Progenitor cell of endocrine pancreas (in vitro differentiated cells): ENCODE data around the gene PCAT7. TPM values are rescaled to one million over a fixed set of nuclear protein-coding genes. Genes with fewer than 3 reads are reported as not detected.
"Not testable (repeated sequence)": the region's sequence is repeated elsewhere in the genome, so short reads cannot be mapped to it uniquely, and the experiment has no call there.

Experiments
- DNase-seq: peaks from one replicate; pipeline ENCODE4 v3.0.0; 2021; ENCODE audit warnings: low spot score; ENCODE audit not compliant: unreplicated experiment
- H3K27ac Mint-ChIP-seq: 2 replicates; pipeline ENCODE4 v1.8.0; 2021; ENCODE audit warnings: mild to moderate bottlenecking, moderate library complexity, mixed read lengths
- H3K27me3 Mint-ChIP-seq: 2 replicates; pipeline ENCODE4 v1.8.0; 2021; ENCODE audit warnings: mixed read lengths
- H3K36me3 Mint-ChIP-seq: 2 replicates; pipeline ENCODE4 v1.8.0; 2022; ENCODE audit warnings: mixed read lengths; ENCODE audit not compliant: insufficient read depth
- H3K4me1 Mint-ChIP-seq: 2 replicates; pipeline ENCODE4 v1.8.0; 2021; ENCODE audit warnings: low read depth, mixed read lengths
- H3K4me3 Mint-ChIP-seq: 2 replicates; pipeline ENCODE4 v1.8.0; 2021; ENCODE audit warnings: low read depth, mild to moderate bottlenecking, moderate library complexity, mixed read lengths
- H3K9me3 Mint-ChIP-seq: 2 replicates; pipeline ENCODE4 v1.8.0; 2021; ENCODE audit warnings: low read depth, mixed read lengths
- total RNA-seq: library from RNA; stranded (reverse); gene quantifications from 2 replicates; pipeline ENCODE4 v1.2.1, GENCODE V29; 2021
- TF ChIP-seq, protein P1 (sequence below): fragments of 200-600 bp; sonication (generic); IDR thresholded peaks from one replicate; pipeline ENCODE4 v1.5.0; 2021; ENCODE audit warnings: antibody characterized with exemption, mild to moderate bottlenecking; ENCODE audit not compliant: unreplicated experiment

PCAT7 gene
- total RNA-seq, 1 donor from 2014 or later, result 13.1 TPM

DNA sequence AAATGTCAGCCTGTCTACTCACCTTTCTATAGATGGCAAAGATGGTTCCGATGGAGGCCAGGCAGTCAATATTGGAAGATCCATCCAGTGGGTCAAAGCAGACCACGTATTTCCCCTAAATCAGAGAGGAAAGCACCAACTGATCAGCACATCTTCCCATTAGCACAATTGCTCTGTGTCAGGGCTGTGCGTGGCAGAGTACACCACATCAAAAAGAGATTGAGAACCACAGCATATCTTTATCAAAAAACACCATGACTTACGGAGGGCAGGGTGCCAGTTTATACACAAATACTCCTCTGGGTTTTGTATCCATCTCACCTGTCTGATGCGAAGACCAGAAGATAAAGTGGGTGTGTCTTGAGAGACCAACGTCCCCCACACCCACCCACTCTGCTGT lies 29.7 kb downstream of the PCAT7 start:
- Mint-ChIP-seq H3K27ac (no peak overlapping the region), H3K9me3 (no peaks in the 10 kb centered on the region)
- TF ChIP-seq, protein P1, sequence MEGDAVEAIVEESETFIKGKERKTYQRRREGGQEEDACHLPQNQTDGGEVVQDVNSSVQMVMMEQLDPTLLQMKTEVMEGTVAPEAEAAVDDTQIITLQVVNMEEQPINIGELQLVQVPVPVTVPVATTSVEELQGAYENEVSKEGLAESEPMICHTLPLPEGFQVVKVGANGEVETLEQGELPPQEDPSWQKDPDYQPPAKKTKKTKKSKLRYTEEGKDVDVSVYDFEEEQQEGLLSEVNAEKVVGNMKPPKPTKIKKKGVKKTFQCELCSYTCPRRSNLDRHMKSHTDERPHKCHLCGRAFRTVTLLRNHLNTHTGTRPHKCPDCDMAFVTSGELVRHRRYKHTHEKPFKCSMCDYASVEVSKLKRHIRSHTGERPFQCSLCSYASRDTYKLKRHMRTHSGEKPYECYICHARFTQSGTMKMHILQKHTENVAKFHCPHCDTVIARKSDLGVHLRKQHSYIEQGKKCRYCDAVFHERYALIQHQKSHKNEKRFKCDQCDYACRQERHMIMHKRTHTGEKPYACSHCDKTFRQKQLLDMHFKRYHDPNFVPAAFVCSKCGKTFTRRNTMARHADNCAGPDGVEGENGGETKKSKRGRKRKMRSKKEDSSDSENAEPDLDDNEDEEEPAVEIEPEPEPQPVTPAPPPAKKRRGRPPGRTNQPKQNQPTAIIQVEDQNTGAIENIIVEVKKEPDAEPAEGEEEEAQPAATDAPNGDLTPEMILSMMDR, result no peak

DNA sequence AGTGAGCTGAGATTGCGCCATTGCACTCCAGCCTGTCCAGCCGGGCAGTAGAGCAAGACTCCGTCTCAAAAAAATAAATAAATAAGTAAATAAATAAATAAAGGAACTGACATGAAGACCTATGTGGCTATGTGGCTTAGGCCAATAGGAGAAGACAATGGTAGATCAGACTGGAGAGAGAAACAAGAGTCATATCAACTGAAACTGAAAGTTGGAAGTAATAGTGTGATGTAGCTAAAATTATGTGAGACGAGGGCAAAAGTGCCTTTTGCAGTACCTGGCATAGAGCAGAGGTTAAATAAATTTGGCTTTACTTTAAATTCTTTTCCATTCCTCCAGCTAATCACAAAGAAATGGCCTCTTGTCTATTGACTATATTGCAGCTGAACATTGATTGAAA lies 31.4 kb downstream of the PCAT7 start:
- peaks cover 12% of the 10 kb centered on the region for H3K27me3 Mint-ChIP-seq
- H3K9me3 Mint-ChIP-seq, result no peaks in the 10 kb centered on the region
- DNase-seq, result no peak
- H3K4me1 Mint-ChIP-seq, result no peaks in the 10 kb centered on the region
- no peaks in the 10 kb centered on the region for H3K36me3 Mint-ChIP-seq
- H3K27ac Mint-ChIP-seq, result no peak overlapping the region
- TF ChIP-seq, protein P1, result no peak
- no peak overlapping the region for H3K4me3 Mint-ChIP-seq

More for the DNA sequence above, 29.7 kb downstream of the PCAT7 start:
- H3K27me3 Mint-ChIP-seq, result peaks cover 12% of the 10 kb centered on the region
- H3K4me1 Mint-ChIP-seq, result no peaks in the 10 kb centered on the region
- DNase-seq, result no peak
- no peaks in the 10 kb centered on the region for H3K36me3 Mint-ChIP-seq
- H3K4me3 Mint-ChIP-seq, result no peak overlapping the region

DNA sequence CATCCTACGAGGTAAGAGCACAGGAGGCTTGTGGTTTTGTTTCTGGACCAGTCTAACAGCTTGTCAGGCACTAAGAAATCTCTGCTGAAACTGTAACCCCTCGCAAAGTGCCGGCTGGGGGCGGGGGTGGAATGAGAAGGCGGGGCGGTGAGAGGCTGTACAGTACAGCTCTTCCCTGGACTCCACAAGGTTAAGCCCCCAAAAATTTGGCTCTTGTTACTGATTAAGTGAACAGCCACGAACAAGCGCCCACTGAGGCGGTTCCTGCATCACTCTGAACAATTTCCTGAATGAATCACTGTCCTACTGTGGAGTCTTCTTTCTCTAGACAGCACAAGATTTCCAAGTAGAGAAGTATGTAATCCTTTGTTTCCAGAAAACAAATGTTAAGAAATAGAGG lies 31.9 kb downstream of the PCAT7 start:
- Mint-ChIP-seq H3K4me1 (no peaks in the 10 kb centered on the region), H3K36me3 (no peaks in the 10 kb centered on the region), H3K27ac (no peak overlapping the region), H3K9me3 (no peaks in the 10 kb centered on the region), H3K27me3 (peaks cover 12% of the 10 kb centered on the region), H3K4me3 (no peak overlapping the region)
- TF ChIP-seq, protein P1, result no peak
- no peak for DNase-seq

DNA sequence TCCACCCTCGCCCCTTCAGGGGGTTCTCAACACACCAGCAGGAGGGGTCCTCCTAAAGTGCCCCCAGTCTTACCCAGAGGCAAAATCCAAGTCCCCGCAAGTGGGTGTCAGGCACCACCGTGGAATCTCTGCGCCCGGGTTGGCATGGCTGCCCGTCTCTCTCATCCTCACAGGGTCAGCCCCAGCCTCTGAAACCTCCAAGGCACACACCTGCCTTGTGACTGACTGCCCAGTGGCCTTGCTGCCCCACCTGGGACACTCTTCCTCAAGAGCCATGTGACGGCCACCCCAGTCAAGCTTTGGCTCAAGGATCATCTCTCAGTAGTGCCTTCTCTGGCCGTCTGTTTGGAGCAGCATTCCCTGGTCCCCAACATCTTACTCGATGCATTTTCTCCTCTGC lies 33.8 kb downstream of the PCAT7 start:
- Mint-ChIP-seq H3K27me3 (peaks cover 16% of the 10 kb centered on the region), H3K4me3 (no peak overlapping the region), H3K36me3 (no peaks in the 10 kb centered on the region), H3K27ac (no peak overlapping the region), H3K9me3 (no peaks in the 10 kb centered on the region), H3K4me1 (no peaks in the 10 kb centered on the region)
- TF ChIP-seq, protein P1, result no peak
- DNase-seq, result no peak

DNA sequence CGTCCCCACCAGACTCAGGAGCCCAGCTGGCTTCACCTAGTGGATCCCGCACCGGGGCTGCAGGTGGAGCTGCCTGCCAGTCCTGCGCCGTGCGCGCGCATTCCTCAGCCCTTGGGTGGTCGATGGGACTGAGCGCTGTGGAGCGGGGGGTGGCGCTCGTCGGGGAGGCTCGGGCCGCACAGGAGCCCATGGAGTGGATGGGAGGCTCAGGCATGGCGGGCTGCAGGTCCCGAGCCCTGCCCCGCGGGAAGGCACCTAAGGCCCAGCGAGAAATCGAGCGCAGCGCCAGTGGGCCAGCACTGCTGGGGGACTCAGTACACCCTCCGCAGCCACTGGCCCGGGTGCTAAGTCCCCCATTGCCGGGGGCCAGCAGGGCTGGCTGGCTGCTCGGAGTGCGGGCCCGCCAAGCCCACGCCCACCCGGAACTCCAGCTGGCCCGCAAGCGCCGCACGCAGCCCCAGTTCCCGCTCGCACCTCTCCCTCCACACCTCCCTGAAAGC lies 36.2 kb downstream of the PCAT7 start:
- not testable (repeated sequence) for DNase-seq, H3K9me3 Mint-ChIP-seq, H3K4me1 Mint-ChIP-seq, H3K36me3 Mint-ChIP-seq, H3K4me3 Mint-ChIP-seq, H3K27ac Mint-ChIP-seq
- H3K27me3 Mint-ChIP-seq, result peaks cover 16% of the 10 kb centered on the region

DNA sequence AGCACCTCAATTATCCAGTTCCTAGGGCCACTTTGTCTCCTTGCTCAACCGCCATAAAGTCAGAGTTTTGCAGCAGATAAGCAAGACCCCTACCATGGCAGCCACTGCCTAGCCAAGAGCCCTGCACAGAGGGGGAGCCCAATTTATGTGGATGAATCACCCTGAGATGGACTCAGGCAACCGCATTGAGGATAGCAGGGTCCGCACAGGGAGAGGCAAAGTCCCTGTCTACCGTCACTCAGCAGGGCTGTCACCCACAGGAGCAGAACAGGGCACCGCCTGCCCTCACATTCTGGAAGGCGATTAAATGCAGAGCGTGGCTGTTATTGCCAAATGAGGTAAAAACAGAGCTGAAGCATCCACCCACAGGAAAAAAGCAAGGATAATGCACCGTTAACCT lies 37.0 kb downstream of the PCAT7 start:
- Mint-ChIP-seq H3K27ac (no peak overlapping the region), H3K36me3 (no peaks in the 10 kb centered on the region), H3K27me3 (peaks cover 16% of the 10 kb centered on the region), H3K4me1 (no peaks in the 10 kb centered on the region), H3K4me3 (no peak overlapping the region), H3K9me3 (no peaks in the 10 kb centered on the region)
- TF ChIP-seq, protein P1, result no peak
- no peak for DNase-seq

DNA sequence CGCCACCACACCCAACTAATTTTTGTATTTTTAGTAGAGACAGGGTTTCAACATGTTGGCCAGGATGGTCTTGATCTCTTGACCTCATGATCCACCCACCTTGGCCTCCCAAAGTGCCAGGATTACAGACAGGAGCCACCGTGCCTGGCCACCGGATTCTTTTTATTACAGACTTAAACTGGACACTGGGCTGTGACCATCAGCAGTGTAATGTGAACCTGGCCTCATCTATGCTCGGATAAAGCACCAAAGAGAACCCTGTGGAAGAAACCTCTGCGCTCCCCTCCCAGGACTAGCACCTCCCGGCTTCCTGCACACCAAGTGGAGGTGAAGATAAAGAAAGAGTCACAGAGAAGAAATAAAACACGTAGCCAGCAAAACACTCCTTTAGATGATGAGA lies 37.8 kb downstream of the PCAT7 start:
- H3K4me1 Mint-ChIP-seq, H3K36me3 Mint-ChIP-seq, H3K4me3 Mint-ChIP-seq, H3K9me3 Mint-ChIP-seq, H3K27ac Mint-ChIP-seq, DNase-seq: not testable (repeated sequence)
- peaks cover 11% of the 10 kb centered on the region for H3K27me3 Mint-ChIP-seq
